ENCODE measurements around the gene CEMIP.

The CEMIP gene

GRCh38 chr15:80836223-80836622, 57.1 kb downstream of the CEMIP start:
- peaks cover 2% of the 10 kb centered on the region; the same call in 1 of the 2 replicates for H3K4me1 ChIP-seq (ENCODE audit: control insufficient read depth, insufficient read depth, low read length)
- ChIA-PET CTCF (no interaction called here), POLR2A (no interaction called here)
- no peaks in the 10 kb centered on the region for H3K9me3 ChIP-seq (ENCODE audit: control insufficient read depth, insufficient read depth, low read depth, low read length)
- H3K27ac ChIP-seq (ENCODE audit: extremely low read depth, low read depth, low read length): no peak overlapping the region
- no peak overlapping the region for H3K4me3 ChIP-seq (ENCODE audit: low read depth, low read length)
- no peaks in the 10 kb centered on the region for H3K36me3 ChIP-seq (ENCODE audit: control insufficient read depth in 2 of 2, insufficient read depth in 1 of 2, low read length in 2 of 2)
- TF ChIP-seq ZBTB26 (tag by site-specific recombination; optimal IDR thresholded peaks at IDR 0.05): no peak
- no peak for TF ChIP-seq ZNF404 (tag by site-specific recombination; IDR thresholded peaks at IDR 0.05)
- TF ChIP-seq SP7 (tag by site-specific recombination; IDR thresholded peaks at IDR 0.05): no peak
- no peak for TF ChIP-seq ZXDB (tag by site-specific recombination; IDR thresholded peaks at IDR 0.05)
- no peak for TF ChIP-seq ZNF701 (tag by site-specific recombination; IDR thresholded peaks at IDR 0.05)
- TF ChIP-seq ZNF324 (tag by site-specific recombination; IDR thresholded peaks at IDR 0.05): no peak
- TF ChIP-seq OVOL3 (tag by site-specific recombination; IDR thresholded peaks at IDR 0.05): no peak
- no peak for TF ChIP-seq ZNF18 (tag by site-specific recombination; IDR thresholded peaks at IDR 0.05)

- H3K4me3 ChIP-seq (ENCODE audit: low read depth, low read length): no peak overlapping the region
- CTCF ChIA-PET: interaction anchor here (0.6 kb wide), 1 partner anchor 131 kb away, joined by 3 read pairs; no protein-coding TSS in a partner anchor
- POLR2A ChIA-PET: no interaction called here
- no peak overlapping the region for H3K27ac ChIP-seq (ENCODE audit: extremely low read depth, low read depth, low read length)
- TF ChIP-seq ZNF423 (tag by site-specific recombination; IDR thresholded peaks at IDR 0.05) (no peak), ZNF624 (tag by site-specific recombination; IDR thresholded peaks at IDR 0.05) (no peak), ZNF274 (IDR thresholded peaks at IDR 0.05; ENCODE audit: low read length) (no peak), ZNF274 (tag by site-specific recombination; IDR thresholded peaks at IDR 0.05; ENCODE audit: borderline replicate concordance) (no peak), ZNF785 (tag by site-specific recombination; IDR thresholded peaks at IDR 0.05) (no peak), ZNF2 (tag by site-specific recombination; IDR thresholded peaks at IDR 0.05) (no peak), ZNF549 (tag by site-specific recombination; IDR thresholded peaks at IDR 0.05) (no peak), ZNF626 (tag by site-specific recombination; IDR thresholded peaks at IDR 0.05) (no peak)
- H3K36me3 ChIP-seq (ENCODE audit: control insufficient read depth in 2 of 2, insufficient read depth in 1 of 2, low read length in 2 of 2): no peaks in the 10 kb centered on the region
- peaks cover 2% of the 10 kb centered on the region; the same call in 1 of the 2 replicates for H3K4me1 ChIP-seq (ENCODE audit: control insufficient read depth, insufficient read depth, low read length)
- H3K9me3 ChIP-seq (ENCODE audit: control insufficient read depth, insufficient read depth, low read depth, low read length): no peaks in the 10 kb centered on the region
Measured at GRCh38 chr15:80837006-80837405, 57.8 kb downstream of the CEMIP start.

GRCh38 chr15:80838012-80838411, 58.8 kb downstream of the CEMIP start:
- H3K9me3 ChIP-seq (ENCODE audit: control insufficient read depth, insufficient read depth, low read depth, low read length): no peaks in the 10 kb centered on the region
- H3K36me3 ChIP-seq (ENCODE audit: control insufficient read depth in 2 of 2, insufficient read depth in 1 of 2, low read length in 2 of 2): no peaks in the 10 kb centered on the region
- CTCF ChIA-PET: interaction anchor here (0.6 kb wide), 1 partner anchor 10 kb away, joined by 6 read pairs; no protein-coding TSS in a partner anchor
- POLR2A ChIA-PET: no interaction called here
- no peak overlapping the region for H3K4me3 ChIP-seq (ENCODE audit: low read depth, low read length)
- no peak overlapping the region for H3K27ac ChIP-seq (ENCODE audit: extremely low read depth, low read depth, low read length)
- peaks cover 2% of the 10 kb centered on the region; the same call in 1 of the 2 replicates for H3K4me1 ChIP-seq (ENCODE audit: control insufficient read depth, insufficient read depth, low read length)
- no peak for TF ChIP-seq ZNF354C (tag by site-specific recombination; IDR thresholded peaks at IDR 0.05; ENCODE audit: borderline replicate concordance, low read depth)
- TF ChIP-seq ZNF280C (tag by site-specific recombination; IDR thresholded peaks at IDR 0.05): no peak
- no peak for TF ChIP-seq SP7 (tag by site-specific recombination; IDR thresholded peaks at IDR 0.05)
- TF ChIP-seq ZNF140 (tag by site-specific recombination; IDR thresholded peaks at IDR 0.05): no peak
- no peak for TF ChIP-seq GLI4 (tag by site-specific recombination; IDR thresholded peaks at IDR 0.05)
- TF ChIP-seq ZNF658 (tag by site-specific recombination; IDR thresholded peaks at IDR 0.05): no peak
- no peak for TF ChIP-seq PATZ1 (tag by site-specific recombination; IDR thresholded peaks at IDR 0.05)
- no peak for TF ChIP-seq KLF16 (tag by site-specific recombination; IDR thresholded peaks at IDR 0.05)
- no peak for TF ChIP-seq ZBTB8A (tag by site-specific recombination; IDR thresholded peaks at IDR 0.05)

Measured in HEK293 (cell line).